ENCODE results near the gene ZNF189. TPM values are rescaled to one million over a fixed set of nuclear protein-coding genes. Genes with fewer than 3 reads are reported as not detected.

ZNF189 gene
- polyA plus RNA-seq, 1 donor (not counting 4 experiments of a cell fraction or from before 2014, with no cell fraction given) = 8.7 TPM

- TF ChIP-seq CTCF (optimal IDR thresholded peaks at IDR 0.05 in 1 of 3, IDR thresholded peaks at IDR 0.05 in 1 of 3, conservative IDR thresholded peaks at IDR 0.05 in 1 of 3; ENCODE audit: extremely low read depth in 1 of 3, insufficient read depth in 2 of 3, low read length in 3 of 3) (no peak), EZH2 (IDR thresholded peaks at IDR 0.05; ENCODE audit: low read length) (no peak)
- no peaks in the 10 kb centered on the region for H3K36me3 ChIP-seq (ENCODE audit: control insufficient read depth in 2 of 2, extremely low read depth in 1 of 2, insufficient read depth in 2 of 2, low read length in 2 of 2)
- dilution Hi-C loops (cut with MboI; ENCODE audit: extremely low pct_ligation_motif_present, low sequenced_read_pairs) = no loop called here
Observed at GRCh38 chr9:101428909-101429308, 30.3 kb downstream of the ZNF189 start.

DNA sequence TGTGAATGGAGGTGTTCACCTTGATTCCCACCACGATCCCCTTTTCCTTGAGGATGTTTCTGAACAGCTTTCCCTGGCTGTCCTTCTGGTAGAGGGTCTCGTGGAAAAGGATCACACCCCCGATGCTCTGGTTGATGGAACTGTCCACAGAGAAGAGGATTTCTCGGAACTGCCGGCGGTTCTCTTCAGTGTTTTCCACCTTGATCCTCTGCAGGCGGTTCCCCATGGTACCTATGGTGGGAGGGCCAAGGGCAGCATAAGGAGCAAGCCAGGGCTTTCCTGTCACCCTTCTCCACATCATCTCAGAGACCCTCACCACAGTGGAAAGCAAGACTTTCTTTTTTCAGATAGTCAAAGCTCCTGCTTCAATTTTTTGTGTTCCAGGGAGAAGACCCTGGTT lies 31.1 kb downstream of the ZNF189 start:
- TF ChIP-seq EZH2 (IDR thresholded peaks at IDR 0.05; ENCODE audit: low read length) (no peak), CTCF (optimal IDR thresholded peaks at IDR 0.05 in 1 of 3, IDR thresholded peaks at IDR 0.05 in 1 of 3, conservative IDR thresholded peaks at IDR 0.05 in 1 of 3; ENCODE audit: extremely low read depth in 1 of 3, insufficient read depth in 2 of 3, low read length in 3 of 3) (no peak)
- dilution Hi-C loops (cut with MboI; ENCODE audit: extremely low pct_ligation_motif_present, low sequenced_read_pairs) = no loop called here

More at GRCh38 chr9:101428909-101429308, 30.3 kb downstream of the ZNF189 start:
- H3K27ac ChIP-seq (ENCODE audit: control insufficient read depth, insufficient read depth, low read length) = no peak overlapping the region
- H4K20me1 ChIP-seq (ENCODE audit: control insufficient read depth, extremely low read depth, insufficient read depth, low read length) = no peaks in the 10 kb centered on the region
- H3K4me3 ChIP-seq (ENCODE audit: control insufficient read depth in 2 of 3, extremely low read depth in 1 of 3, insufficient read depth in 2 of 3, low read depth in 1 of 3, low read length in 3 of 3) = no peak overlapping the region
- H3K4me2 ChIP-seq (ENCODE audit: control insufficient read depth, extremely low read depth, insufficient read depth, low read depth, low read length) = no peak overlapping the region
- H3K9ac ChIP-seq (ENCODE audit: control insufficient read depth, extremely low read depth, insufficient read depth, low read length) = no peak overlapping the region
- no peaks in the 10 kb centered on the region for H3K27me3 ChIP-seq (ENCODE audit: control insufficient read depth, extremely low read depth, insufficient read depth, low read length)
- no peak overlapping the region for H2AFZ ChIP-seq (ENCODE audit: control insufficient read depth, low read length)
- FAIRE-seq (no peak), DNase-seq (ENCODE audit: low read depth, low spot score) (no peak)
- H3K4me1 ChIP-seq (ENCODE audit: control insufficient read depth, extremely low read depth, insufficient read depth, low read length) = no peaks in the 10 kb centered on the region
- no peaks in the 10 kb centered on the region for H3K9me1 ChIP-seq (ENCODE audit: control insufficient read depth, extremely low read depth, insufficient read depth, low read length)
- H3K9me3 ChIP-seq (ENCODE audit: control insufficient read depth, low read depth, low read length) = no peaks in the 10 kb centered on the region
- no peaks in the 10 kb centered on the region for H3K79me2 ChIP-seq (ENCODE audit: control insufficient read depth, insufficient read depth, low read length)

More for the DNA sequence above, 31.1 kb downstream of the ZNF189 start:
- Histone ChIP-seq H3K9me3 (ENCODE audit: control insufficient read depth, low read depth, low read length) (no peaks in the 10 kb centered on the region), H3K4me1 (ENCODE audit: control insufficient read depth, extremely low read depth, insufficient read depth, low read length) (no peaks in the 10 kb centered on the region), H3K27ac (ENCODE audit: control insufficient read depth, insufficient read depth, low read length) (no peak overlapping the region), H3K4me2 (ENCODE audit: control insufficient read depth, extremely low read depth, insufficient read depth, low read depth, low read length) (no peak overlapping the region), H3K27me3 (ENCODE audit: control insufficient read depth, extremely low read depth, insufficient read depth, low read length) (no peaks in the 10 kb centered on the region), H3K79me2 (ENCODE audit: control insufficient read depth, insufficient read depth, low read length) (no peaks in the 10 kb centered on the region), H3K9ac (ENCODE audit: control insufficient read depth, extremely low read depth, insufficient read depth, low read length) (no peak overlapping the region), H3K9me1 (ENCODE audit: control insufficient read depth, extremely low read depth, insufficient read depth, low read length) (no peaks in the 10 kb centered on the region), H3K4me3 (ENCODE audit: control insufficient read depth in 2 of 3, extremely low read depth in 1 of 3, insufficient read depth in 2 of 3, low read depth in 1 of 3, low read length in 3 of 3) (no peak overlapping the region), H4K20me1 (ENCODE audit: control insufficient read depth, extremely low read depth, insufficient read depth, low read length) (no peaks in the 10 kb centered on the region), H2AFZ (ENCODE audit: control insufficient read depth, low read length) (no peak overlapping the region), H3K36me3 (ENCODE audit: control insufficient read depth in 2 of 2, extremely low read depth in 1 of 2, insufficient read depth in 2 of 2, low read length in 2 of 2) (no peaks in the 10 kb centered on the region)
- DNase-seq (ENCODE audit: low read depth, low spot score) (no peak), FAIRE-seq (no peak)
